IPS-18a (cell line): ENCODE data around the gene KIF9.
A peak's percentile ranks its signal among the peaks of the same experiment; 100 is the strongest.
"Not testable (repeated sequence)": the region's sequence is repeated elsewhere in the genome, so short reads cannot be mapped to it uniquely, and the experiment has no call there.

Source experiments
- H3K27ac ChIP-seq: one replicate; pipeline ENCODE4 v1.5.1; 2013; ENCODE audit warnings: low read length
- H3K27me3 ChIP-seq: one replicate; pipeline ENCODE4 v1.6.1; 2013; ENCODE audit warnings: mild to moderate bottlenecking, low read length; ENCODE audit not compliant: control insufficient read depth, insufficient read depth
- H3K36me3 ChIP-seq: one replicate; pipeline ENCODE4 v1.6.1; 2013; ENCODE audit warnings: low read depth, low read length; ENCODE audit not compliant: control insufficient read depth
- H3K4me1 ChIP-seq: one replicate; pipeline ENCODE4 v1.6.1; 2013; ENCODE audit warnings: low read depth, low read length; ENCODE audit not compliant: control insufficient read depth
- H3K4me3 ChIP-seq: one replicate; pipeline ENCODE4 v1.5.1; 2013; ENCODE audit warnings: low read length
- H3K9ac ChIP-seq: one replicate; pipeline ENCODE4 v1.6.1; 2013; ENCODE audit warnings: mild to moderate bottlenecking, low read length, moderate library complexity
- H3K9me3 ChIP-seq: one replicate; pipeline ENCODE4 v1.6.1; 2013; ENCODE audit warnings: low read depth, low read length; ENCODE audit not compliant: control insufficient read depth

Gene KIF9, protein sequence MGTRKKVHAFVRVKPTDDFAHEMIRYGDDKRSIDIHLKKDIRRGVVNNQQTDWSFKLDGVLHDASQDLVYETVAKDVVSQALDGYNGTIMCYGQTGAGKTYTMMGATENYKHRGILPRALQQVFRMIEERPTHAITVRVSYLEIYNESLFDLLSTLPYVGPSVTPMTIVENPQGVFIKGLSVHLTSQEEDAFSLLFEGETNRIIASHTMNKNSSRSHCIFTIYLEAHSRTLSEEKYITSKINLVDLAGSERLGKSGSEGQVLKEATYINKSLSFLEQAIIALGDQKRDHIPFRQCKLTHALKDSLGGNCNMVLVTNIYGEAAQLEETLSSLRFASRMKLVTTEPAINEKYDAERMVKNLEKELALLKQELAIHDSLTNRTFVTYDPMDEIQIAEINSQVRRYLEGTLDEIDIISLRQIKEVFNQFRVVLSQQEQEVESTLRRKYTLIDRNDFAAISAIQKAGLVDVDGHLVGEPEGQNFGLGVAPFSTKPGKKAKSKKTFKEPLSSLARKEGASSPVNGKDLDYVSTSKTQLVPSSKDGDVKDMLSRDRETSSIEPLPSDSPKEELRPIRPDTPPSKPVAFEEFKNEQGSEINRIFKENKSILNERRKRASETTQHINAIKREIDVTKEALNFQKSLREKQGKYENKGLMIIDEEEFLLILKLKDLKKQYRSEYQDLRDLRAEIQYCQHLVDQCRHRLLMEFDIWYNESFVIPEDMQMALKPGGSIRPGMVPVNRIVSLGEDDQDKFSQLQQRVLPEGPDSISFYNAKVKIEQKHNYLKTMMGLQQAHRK

DNA sequence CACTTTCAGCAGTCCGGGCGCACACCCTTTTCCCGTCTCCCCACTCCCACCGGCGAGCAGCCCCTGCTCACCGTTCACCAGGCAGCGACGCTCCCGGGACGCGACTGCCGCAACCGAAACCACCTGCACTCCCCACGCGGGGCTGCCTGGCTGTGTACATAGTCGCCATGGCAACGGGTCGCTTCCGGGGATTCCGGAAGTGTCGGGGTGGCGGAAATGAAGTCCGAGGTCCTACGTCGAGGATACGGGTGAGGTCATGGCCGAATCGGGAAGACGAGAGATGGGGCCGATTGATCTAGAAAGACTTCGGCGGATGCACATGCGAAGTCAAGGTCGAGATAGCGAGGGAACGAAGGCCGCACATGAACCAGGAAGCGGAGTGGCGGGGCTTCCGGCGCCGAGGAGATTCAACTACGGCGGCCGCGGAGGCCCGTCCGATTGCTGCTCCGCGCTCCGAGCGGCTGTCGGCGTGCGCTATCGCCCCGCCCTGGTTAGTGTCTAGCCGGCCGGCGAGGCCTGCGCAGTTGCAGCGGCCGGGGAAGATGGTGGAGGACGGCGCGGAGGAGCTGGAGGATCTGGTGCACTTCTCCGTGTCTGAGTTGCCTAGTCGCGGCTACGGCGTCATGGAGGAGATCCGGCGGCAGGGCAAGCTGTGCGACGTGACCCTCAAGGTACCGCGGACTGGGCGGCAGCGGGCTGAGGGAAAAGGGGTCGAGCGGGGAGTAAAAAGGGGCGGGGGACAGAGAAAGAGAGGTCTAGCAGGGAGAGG, at the start of gene KIF9, which contains the start of gene KLHL18:
KIF9 (minus strand) TSS at position 376 of the 769 bp plus-strand sequence. CDS start 5,425 bp downstream, outside the sequence.
KLHL18 (plus strand) TSS at position 521 of the 769 bp plus-strand sequence; CDS start at position 543, 22 bp downstream.
- Histone ChIP-seq H3K4me1 (peaks cover 7% of the 10 kb centered on the region), H3K9me3 (no peaks in the 10 kb centered on the region), H3K9ac (peak within 1 kb of the TSS; percentile 78), H3K27me3 (no peaks in the 10 kb centered on the region), H3K27ac (peak within 1 kb of the TSS; percentile 51), H3K36me3 (no peaks in the 10 kb centered on the region), H3K4me3 (peak within 1 kb of the TSS; percentile 85)

- H3K9ac ChIP-seq = no peak overlapping the region
- no peak overlapping the region for H3K27ac ChIP-seq
- no peaks in the 10 kb centered on the region for H3K27me3 ChIP-seq
- peaks cover 49% of the 10 kb centered on the region for H3K36me3 ChIP-seq
- no peaks in the 10 kb centered on the region for H3K4me1 ChIP-seq
- no peak overlapping the region for H3K4me3 ChIP-seq
- H3K9me3 ChIP-seq = no peaks in the 10 kb centered on the region
Measured at GRCh38 chr3:47324278-47324865, 41.8 kb upstream of the KIF9 start.

- Histone ChIP-seq H3K4me1 (no peaks in the 10 kb centered on the region), H3K4me3 (no peak overlapping the region), H3K9ac (no peak overlapping the region), H3K9me3 (no peaks in the 10 kb centered on the region), H3K36me3 (peaks cover 49% of the 10 kb centered on the region), H3K27ac (no peak overlapping the region), H3K27me3 (no peaks in the 10 kb centered on the region)
Measured at GRCh38 chr3:47323431-47324277, 41.1 kb upstream of the KIF9 start.

DNA sequence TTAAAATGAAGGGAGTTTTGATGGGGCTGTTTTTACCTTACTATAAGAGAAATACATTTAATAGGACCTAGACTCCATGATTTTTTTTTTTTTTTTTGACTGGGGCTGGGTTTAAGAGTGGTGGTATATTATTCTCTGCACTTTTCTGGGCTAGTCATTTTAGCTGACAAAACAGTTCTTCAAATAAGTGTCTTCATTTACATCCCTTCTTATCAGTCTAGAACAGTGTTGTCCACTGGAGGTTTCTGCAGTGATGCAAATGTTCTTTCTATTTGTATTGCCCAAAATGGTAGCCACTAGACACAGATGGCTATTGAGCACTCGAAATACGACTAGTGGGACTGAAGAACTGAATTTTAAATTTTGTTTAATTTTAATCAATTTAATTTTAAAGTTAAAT, 37.4 kb upstream of the KIF9 start:
- no peaks in the 10 kb centered on the region for H3K4me1 ChIP-seq
- no peak overlapping the region for H3K9ac ChIP-seq
- no peak overlapping the region for H3K27ac ChIP-seq
- H3K36me3 ChIP-seq = peaks cover 30% of the 10 kb centered on the region
- H3K9me3 ChIP-seq = no peaks in the 10 kb centered on the region
- H3K4me3 ChIP-seq = no peak overlapping the region
- no peaks in the 10 kb centered on the region for H3K27me3 ChIP-seq

- H3K9me3 ChIP-seq = no peaks in the 10 kb centered on the region
- H3K36me3 ChIP-seq = peaks cover 29% of the 10 kb centered on the region
- no peak overlapping the region for H3K4me3 ChIP-seq
- H3K27me3 ChIP-seq = no peaks in the 10 kb centered on the region
- no peaks in the 10 kb centered on the region for H3K4me1 ChIP-seq
- no peak overlapping the region for H3K27ac ChIP-seq
- H3K9ac ChIP-seq = no peak overlapping the region
Measured at GRCh38 chr3:47318916-47319315, 36.3 kb upstream of the KIF9 start.

DNA sequence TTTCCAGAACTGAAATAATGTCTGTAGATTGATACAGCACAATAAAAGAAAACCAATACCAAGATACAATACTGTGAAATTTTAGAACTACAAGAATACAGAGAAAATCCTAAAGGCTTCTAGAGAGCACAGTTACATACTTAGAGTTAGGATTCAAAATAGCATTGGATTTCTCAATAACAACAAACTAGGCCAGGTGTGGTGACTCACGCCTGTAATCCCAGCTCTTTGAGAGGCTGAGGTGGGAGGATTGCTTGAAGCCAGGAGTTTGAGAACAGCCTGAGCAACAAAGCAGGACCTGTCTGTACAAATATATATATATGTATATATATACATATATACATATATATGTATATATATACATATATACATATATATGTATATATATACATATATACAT, 33.6 kb upstream of the KIF9 start:
- H3K36me3 ChIP-seq = peaks cover 11% of the 10 kb centered on the region
- H3K4me1 ChIP-seq, H3K9me3 ChIP-seq, H3K4me3 ChIP-seq, H3K9ac ChIP-seq, H3K27me3 ChIP-seq, H3K27ac ChIP-seq: not testable (repeated sequence)

- no peaks in the 10 kb centered on the region for H3K27me3 ChIP-seq
- no peaks in the 10 kb centered on the region for H3K4me1 ChIP-seq
- no peak overlapping the region for H3K4me3 ChIP-seq
- peaks cover 8% of the 10 kb centered on the region for H3K36me3 ChIP-seq
- H3K9me3 ChIP-seq = no peaks in the 10 kb centered on the region
- no peak overlapping the region for H3K9ac ChIP-seq
- H3K27ac ChIP-seq = no peak overlapping the region
Measured at GRCh38 chr3:47315069-47315647, 32.6 kb upstream of the KIF9 start.

- no peaks in the 10 kb centered on the region for H3K4me1 ChIP-seq
- H3K27me3 ChIP-seq = no peaks in the 10 kb centered on the region
- no peaks in the 10 kb centered on the region for H3K9me3 ChIP-seq
- no peak overlapping the region for H3K27ac ChIP-seq
- no peak overlapping the region for H3K9ac ChIP-seq
- peaks cover 2% of the 10 kb centered on the region for H3K36me3 ChIP-seq
- H3K4me3 ChIP-seq = no peak overlapping the region
Measured at GRCh38 chr3:47314056-47314764, 31.6 kb upstream of the KIF9 start.

- H3K36me3 ChIP-seq = peaks cover 2% of the 10 kb centered on the region
- H3K4me1 ChIP-seq = no peaks in the 10 kb centered on the region
- no peak overlapping the region for H3K9ac ChIP-seq
- no peaks in the 10 kb centered on the region for H3K9me3 ChIP-seq
- H3K27me3 ChIP-seq = no peaks in the 10 kb centered on the region
- no peak overlapping the region for H3K4me3 ChIP-seq
- H3K27ac ChIP-seq = no peak overlapping the region
Measured at GRCh38 chr3:47313341-47314055, 30.9 kb upstream of the KIF9 start.
